GM10847 (cell line): ENCODE measurements around the gene EMC6.
A peak's percentile ranks its signal among the peaks of the same experiment; 100 is the strongest.

Experiments used
- POLR2A ChIP-seq: IDR thresholded peaks from 2 replicates; pipeline ENCODE4 v1.6.1; 2011; ENCODE audit not compliant: insufficient read length; ENCODE audit errors: extremely low read depth

The EMC6 gene

DNA sequence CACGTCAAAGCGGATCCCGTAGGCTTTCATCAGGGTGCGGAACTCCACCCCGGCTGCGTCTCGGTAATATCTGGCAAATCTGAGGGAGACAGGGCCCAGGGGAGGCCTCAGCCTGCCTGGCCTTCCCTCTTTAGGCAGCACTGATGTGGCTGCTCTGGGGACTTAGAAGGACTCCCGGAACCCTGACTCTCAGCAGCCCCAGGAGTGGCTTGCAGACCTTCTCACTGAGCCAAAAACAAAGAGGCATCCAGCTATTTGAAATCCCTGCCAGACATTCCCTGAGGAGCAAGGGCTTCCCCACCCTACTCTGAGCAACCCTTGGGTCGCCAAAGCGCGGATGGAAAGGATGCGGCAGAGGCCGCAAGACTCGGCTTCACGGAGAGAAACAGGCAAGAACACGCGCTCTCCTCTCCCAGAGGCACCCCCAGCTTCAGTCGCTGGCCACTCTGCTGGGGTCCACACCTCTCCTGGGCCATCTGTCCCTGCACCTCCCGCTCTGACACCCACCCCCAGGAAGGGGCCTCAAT is 19.5 kb downstream of the EMC6 start:
- no peak for TF ChIP-seq POLR2A

DNA sequence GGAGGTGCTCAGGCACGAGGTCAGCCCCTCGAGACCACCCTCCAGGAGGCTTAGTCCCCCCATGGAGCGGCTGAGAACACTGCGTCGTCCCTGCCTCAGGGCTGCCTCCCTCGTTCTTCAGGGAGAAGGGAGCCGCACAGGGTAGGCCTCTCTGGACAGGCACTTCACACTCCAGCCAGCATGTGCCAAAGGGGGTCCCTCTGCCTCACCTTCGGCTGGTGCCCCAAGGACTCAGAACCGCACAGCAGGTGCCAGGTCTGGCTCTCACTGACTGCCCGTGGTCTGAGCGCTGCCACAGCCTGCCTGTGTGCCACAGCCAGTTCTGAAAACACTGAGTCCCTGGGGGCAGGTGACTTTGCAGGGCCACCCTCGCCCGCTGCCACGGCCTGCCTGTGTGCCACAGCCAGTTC is 20.2 kb downstream of the EMC6 start:
- TF ChIP-seq POLR2A: no peak

DNA sequence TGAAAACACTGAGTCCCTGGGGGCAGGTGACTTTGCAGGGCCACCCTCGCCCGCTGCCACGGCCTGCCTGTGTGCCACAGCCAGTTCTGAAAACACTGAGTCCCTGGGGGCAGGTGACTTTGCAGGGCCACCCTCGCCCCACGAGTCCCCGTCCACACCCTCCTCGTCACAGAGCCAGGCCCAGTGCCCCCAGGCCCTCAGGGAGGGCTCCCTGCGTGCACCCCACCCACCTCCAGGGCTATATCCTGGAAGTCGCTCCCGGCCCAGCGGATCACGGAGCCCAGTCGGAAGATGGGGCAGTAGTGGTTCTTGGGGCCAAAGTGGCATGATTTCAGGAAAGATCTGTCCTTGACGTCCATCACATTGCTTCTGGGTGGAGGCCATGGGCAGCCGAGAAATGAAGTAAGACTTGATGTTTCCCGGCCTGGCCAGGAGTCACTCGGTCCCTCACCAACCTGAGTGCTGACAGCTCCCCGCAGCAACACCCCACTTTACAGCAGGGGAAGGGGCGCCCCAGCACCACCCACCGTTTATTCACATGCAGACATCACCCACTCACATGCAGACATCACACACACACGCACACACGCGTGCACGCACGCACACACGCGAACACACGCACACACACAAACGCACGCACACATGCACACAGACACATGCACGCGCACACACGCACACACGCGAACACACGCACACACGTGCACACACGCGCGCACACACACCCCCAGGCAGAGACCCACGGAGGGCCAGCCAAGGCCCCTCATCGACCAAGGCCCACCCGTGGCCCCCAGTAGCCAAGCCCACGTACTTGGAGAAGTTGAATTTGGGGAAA is 20.9 kb downstream of the EMC6 start:
- no peak for TF ChIP-seq POLR2A

DNA sequence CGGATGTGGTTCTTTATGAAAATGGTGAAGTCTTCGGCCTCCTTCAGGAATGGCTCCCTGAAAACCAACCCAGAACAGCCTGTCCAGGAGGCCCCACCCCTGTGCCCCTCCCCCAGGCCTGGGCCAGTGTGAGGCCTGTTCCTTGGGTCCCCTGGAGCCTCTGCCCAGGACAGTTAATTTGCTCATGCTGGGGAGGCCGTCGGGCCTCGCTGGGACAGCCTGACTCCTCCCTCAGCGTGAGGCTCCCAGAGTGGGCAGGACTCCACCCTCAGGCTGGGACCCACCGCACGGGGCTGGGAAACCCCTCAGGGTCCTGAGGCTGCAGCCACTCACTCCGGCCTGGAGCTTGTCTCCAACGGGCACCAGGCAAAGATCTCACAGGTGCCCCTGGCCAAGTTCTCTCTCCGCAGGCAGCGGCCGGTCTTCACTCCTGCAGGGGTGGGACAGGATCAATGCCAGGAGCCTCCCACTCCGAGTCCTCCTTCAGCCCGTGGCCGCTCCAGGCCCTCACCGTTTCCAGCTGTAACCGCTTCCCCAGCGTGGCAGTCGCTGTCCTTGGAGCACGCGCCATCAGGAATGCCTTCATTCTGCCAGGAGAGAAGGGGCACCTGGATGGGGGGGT is 21.6 kb downstream of the EMC6 start:
- no peak for TF ChIP-seq POLR2A

DNA sequence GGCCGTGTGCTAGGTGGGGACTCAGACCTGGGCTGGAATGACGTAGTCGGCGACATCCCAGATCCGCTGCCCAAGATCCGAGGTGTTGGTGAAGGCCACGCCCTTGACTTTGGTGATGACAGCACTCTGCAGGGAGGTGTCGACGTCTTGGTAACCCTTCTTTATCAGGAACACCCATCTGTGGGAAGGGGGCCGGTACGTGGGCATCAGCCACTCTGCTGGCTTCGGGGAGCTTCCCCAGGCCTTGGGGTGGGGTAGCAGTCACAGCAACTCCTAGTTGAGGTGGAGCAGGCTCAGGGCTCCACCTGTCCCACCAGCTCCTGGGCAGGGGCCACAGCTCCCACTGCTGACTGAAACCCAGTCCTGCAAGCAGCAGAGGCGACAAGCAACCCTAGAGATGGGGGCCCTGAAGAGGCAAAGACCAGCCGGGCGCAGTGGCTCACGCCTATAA is 23.0 kb downstream of the EMC6 start:
- TF ChIP-seq POLR2A: no peak

DNA sequence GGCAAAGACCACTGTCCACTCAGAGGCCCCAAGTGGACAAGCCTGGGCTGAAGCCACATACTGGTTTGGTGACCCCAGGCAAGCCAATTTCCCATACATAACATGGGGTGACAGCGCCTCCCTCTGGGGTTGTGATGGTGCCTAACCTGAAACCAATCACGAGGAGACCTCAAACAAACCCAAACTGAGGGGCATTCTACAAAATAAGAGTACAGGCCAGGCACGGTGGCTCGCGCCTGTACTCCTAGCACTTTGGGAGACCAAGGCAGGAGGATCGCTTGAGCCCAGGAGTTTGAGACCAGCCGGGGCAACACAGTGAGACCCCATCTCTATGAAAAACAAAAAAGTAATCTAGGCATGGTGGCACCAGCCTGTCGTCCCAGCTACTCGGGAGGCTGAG is 23.7 kb downstream of the EMC6 start:
- no peak for TF ChIP-seq POLR2A

DNA sequence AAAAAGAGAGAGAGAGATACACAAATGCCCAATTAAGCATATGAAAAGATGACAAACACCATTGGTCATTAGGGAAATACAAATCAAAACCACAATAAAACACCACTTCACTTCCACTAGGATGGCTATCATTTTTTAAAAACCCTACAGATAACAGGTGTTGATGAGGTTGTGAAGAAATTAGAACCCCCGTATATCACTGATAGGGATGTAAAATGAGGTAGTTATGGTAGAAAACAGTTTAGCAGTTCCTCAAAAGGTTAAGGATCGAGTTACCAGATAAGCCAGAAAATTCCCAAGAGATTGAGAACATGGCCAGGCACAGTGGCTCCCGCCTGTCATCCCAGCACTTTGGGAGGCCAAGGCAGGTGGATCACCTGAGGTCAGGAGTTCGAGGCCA is 24.5 kb downstream of the EMC6 start:
- TF ChIP-seq POLR2A: no peak

DNA sequence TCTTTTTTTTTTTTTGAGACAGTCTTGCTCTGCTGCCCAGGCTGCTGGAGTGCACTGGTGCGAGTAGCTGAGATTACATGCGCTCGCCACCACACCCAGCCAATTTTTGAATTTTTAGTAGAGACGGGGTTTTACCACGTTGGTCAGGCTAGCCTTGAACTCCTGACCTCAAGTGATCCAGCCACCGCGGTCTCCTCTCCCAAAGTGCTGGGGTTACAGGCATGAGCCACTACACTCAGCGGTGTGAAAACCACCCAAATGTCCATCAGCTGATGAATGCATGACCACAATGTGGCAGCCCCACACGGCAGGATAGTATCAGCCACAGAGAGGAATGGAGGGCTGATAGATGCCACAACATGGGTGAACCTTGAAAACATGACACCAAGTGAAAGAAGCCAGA is 25.2 kb downstream of the EMC6 start:
- no peak for TF ChIP-seq POLR2A

DNA sequence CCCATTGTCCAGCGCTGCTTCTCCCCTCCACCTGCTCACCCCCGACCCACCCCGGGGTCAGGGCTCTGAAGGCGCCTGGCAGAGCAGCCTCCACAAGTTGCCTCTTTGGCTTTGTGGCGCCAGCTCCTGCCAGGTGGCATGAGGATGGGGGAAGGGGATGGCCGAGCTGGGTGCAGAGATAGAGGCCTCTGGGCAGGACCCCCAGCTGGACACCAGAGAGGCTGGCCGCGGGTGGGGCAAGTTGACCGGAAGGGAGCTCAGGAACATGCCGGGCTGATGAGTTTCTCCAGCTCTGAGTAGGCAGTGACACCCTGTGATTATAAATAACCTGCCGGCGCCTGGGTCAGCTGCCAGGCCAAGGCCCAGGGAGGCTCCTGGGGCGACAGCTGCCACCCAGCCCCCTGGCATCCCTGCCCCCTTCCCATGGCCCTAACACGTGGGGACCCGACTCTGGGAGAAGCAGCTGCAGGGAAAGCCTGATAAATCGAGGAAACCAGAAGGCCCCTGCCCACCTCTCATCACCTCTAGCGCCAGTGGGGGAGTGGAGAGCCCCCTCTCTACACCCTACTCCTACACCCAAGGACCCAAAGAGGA is 26.6 kb downstream of the EMC6 start:
- TF ChIP-seq POLR2A: no peak

DNA sequence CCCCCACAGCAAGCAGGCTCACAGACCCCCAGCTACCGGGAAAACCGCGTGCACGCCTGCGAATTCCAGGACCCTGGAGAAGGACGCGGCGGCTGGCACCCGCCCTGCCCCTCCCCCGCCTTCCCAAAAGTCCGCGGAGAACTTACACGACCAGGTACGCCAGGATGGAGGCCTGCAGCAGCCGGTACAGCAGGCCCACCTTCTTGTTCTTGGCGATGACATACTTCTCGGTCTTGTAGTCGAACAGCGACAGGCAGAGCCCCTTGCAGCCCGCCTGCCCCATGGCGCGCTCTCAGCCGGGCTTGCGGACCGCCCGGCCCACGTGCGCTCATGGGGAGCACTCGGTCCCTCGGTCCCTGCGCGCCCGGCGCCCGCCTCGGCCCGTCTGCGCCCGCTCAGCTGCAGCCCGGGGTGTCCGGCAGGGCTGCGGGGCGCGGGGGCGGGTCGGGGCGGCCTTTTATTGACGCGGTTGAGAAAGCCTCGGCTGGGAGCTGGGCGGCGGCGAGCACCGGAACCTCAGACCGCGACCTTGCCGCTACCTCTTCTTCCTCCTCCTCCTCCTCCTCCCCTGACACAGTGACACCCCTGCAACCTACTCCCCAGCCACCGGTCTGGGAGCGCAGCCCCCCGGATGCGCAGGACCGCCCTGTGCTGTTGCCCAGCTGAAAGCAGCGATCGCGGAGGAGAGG is 27.3 kb downstream of the EMC6 start, which contains the start of gene P2RX5:
Gene P2RX5 (minus strand): TSS at position 433 of the 689 bp plus-strand sequence. CDS start 150 bp downstream, at position 283.
- TF ChIP-seq POLR2A: peak; percentile 63

DNA sequence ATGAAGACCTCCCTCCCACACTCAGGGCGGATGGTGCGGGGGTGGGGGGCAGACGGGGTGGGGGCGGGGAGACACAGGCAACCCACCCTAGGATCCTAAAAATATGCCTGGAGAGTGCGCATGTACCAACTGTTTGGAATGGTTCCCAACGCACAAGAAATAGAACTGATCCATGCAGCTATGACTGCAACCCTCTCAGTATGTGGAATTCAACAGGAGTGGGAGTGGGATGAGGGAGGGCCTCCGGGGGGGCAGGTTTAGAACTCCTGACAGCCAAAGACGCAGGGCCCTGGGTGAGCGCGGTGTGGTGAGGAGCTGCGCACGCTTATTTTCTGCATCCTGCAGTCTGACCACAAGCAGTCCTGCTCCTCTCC is 28.5 kb downstream of the EMC6 start:
- TF ChIP-seq POLR2A: no peak

DNA sequence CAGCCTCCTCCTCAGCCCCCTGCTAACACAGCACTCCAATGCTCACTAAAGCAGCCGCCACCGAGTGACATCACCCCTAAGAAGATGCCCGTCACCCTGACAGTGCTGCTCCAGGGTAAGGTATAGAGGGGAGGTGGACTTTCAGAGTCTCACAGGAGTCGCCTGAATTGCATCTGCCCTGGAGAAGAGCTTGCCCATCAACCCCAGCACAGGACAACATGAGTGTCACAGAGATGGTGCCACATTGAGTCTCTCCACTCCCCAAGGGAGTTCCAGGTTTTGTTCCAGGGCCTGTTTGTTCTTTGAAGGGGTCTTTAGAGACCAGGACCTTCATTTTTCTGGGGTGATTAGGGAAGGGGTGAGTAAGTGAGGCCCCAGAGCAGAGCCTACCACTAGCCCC is 29.5 kb downstream of the EMC6 start:
- no peak for TF ChIP-seq POLR2A

DNA sequence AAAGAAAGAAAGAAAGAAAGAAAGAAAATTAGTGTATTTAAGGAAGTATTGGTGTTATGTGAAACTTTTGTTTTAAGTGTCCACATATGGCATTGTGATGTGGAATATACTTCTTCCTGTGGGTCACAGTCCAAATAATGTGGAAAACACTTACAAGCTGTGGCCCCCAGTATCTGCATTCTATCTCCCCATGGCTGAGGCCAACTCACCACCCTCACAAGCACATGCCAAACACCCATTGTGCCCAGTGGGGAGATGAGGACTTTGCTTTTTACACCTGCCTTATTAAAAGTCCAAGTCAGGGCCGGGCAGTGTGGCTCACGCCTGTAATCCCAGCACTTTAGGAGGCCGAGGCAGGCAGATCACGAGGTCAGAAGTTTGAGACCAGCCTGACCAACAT is 31.3 kb downstream of the EMC6 start:
- no peak for TF ChIP-seq POLR2A

DNA sequence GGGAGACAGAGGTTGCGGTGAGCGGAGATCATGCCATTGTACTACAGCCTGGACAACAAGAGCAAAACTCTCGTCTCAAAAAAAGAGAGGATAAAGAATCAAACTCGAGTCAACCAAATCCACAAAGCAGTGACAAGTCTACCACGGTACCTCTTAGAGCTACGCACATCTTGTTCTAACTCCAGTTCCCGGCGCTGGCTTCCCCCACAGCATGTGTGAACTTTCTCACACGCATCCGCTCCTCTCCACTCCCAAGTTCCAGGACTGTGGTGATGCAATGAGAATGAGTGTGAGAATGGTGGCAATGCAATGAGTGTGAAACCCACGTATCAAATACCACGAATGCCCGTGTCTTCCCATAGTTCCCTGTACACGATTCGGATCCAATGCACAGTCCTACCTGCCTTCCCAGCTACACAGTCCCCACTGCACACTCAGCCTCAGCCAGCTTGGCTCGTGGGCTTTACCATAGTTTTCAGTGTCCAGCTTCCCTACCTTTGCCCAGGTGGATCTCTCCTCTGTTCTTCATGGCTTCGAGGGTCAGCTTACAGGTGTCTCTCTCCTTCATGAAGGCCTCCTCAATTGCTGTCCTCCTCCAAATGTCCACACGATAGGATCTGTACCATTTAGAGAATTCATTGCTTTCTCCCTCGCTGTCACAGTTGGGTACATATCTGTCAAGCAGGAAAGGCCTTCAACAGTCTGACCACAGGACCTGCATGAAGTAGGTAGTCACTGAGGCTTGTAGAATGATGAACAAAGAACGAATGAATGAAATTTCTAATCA is 36.5 kb downstream of the EMC6 start:
- TF ChIP-seq POLR2A: no peak

DNA sequence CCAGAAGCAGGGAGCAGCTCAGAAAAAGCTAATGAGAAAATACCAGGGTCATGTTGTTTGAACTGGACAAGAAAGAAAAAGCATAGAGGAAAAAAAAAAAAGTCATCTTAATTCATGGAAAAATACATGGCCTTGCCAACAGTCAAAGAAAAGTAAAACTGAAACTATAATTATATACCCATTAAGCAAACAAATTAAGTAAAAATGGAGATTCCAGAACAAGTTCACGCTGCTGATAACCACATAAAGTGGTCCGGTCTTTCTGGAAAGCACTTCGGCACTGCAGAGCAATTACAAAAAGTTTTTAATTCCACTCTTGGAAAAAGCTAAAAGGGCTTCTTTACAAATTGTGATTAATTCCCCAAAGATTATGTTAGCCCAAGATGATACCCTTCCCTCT is 39.8 kb downstream of the EMC6 start:
- no peak for TF ChIP-seq POLR2A

DNA sequence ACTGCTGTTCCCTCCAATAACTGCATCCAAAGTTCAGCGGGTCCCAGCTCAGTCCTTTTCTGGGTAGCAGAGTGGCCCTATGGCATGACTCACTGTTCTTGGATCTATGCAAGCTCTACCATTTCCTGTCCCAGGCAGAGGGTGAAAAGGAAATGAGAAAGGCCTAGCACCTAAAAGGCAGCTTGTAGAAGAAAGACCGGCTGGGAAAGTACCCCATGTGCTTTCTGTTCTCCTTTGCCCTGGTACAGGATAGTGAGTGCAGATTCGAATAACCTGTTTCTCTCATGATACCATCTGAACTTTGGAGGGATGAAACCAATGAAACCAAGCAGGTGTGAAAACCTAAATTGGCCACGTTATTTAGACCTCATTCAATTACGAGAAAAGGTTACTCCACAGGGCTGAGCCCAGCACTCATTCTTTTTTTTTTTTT is 42.4 kb downstream of the EMC6 start:
- no peak for TF ChIP-seq POLR2A
